ENCODE measurements around the gene XPR1. TPM values are rescaled to one million over a fixed set of nuclear protein-coding genes. Genes with fewer than 3 reads are reported as not detected.
"Not testable (repeated sequence)": the region's sequence is repeated elsewhere in the genome, so short reads cannot be mapped to it uniquely, and the experiment has no call there.

Gene XPR1
- total and polyA plus RNA-seq, 7 experiments from 2014 or later: 5.4 to 19.7 (median 15.4) TPM

DNA sequence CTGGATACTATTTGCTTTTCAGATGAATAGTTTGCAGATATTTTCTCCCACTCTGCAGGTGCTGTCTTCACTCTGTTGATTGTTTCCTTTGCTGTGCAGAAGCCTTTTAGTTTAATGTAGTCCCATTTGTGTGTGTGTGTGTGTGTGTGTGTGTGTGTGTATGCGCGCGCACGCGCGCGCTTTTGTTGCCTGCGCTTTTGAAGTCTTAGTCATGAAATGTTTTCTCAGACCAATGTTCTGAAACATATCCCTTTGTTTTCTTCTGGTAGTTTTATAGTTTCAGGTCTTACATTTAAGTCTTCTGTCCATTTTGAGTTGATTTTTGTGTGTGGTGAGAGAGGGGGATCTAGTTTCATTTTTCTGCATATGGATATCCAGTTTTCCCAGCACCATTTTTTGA, 63.5 kb downstream of the XPR1 start:
- Histone ChIP-seq H3K4me3 (ENCODE audit: low read length) (no peak overlapping the region), H3K27me3 (ENCODE audit: control insufficient read depth in 2 of 2, insufficient read depth in 2 of 2, low read length in 2 of 2) (no peaks in the 10 kb centered on the region), H3K9me3 (ENCODE audit: control insufficient read depth in 2 of 3, low read length in 3 of 3) (peaks cover 0 to 23% (median 7%) of the 10 kb centered on the region in 3 experiments), H3K36me3 (ENCODE audit: control insufficient read depth in 2 of 3, insufficient read depth in 3 of 3, low read length in 3 of 3) (no peaks in the 10 kb centered on the region), H3K27ac (ENCODE audit: low read depth, low read length) (no peak overlapping the region), H3K4me1 (ENCODE audit: control insufficient read depth in 2 of 2, insufficient read depth in 2 of 2, low read length in 2 of 2) (peaks cover 0 to 7% of the 10 kb centered on the region in 2 donors)
- DNase-seq (no peak), ATAC-seq (no peak)
- Mint-ChIP-seq H3K4me1 (peaks cover 0 to 51% (median 37%) of the 10 kb centered on the region in 7 donors), H3K4me3 (peak overlapping the region in 1 of 10 donors; percentile 16), H3K27ac (no peak overlapping the region), H3K9me3 (peaks cover 11 to 62% (median 39%) of the 10 kb centered on the region in 11 donors), H3K27me3 (no peaks in the 10 kb centered on the region), H3K36me3 (peaks cover 19 to 63% (median 48%) of the 10 kb centered on the region in 5 donors)
- ChIA-PET POLR2A (no interaction called here), CTCF (no interaction called here)
- intact Hi-C loops (cut with micrococcal nuclease): loop anchor here in 1 of 2 donors (5.0 kb wide), 1 partner anchor 43 kb away; no protein-coding TSS in a partner anchor

DNA sequence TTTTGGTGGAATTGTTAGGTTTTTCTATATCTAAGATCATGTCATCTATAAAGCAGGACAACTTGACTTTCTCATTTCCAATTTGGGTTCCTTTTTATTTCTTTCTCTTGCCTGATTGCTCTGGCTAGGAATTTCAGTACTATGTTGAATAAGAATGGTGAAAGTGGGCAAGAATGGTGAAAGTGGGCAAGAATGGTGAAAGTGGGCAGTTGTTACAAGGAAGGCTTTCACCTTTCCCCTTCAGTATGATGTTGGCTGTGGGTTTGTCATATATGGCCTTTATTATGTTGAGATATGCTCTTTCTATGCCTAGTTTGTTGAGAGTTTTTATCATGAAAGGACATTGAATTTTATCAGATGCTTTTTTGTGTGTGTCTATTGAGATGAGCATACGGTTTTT, 64.5 kb downstream of the XPR1 start:
- CTCF ChIA-PET: no interaction called here
- peaks cover 19 to 60% (median 48%) of the 10 kb centered on the region in 5 donors for H3K36me3 Mint-ChIP-seq

DNA sequence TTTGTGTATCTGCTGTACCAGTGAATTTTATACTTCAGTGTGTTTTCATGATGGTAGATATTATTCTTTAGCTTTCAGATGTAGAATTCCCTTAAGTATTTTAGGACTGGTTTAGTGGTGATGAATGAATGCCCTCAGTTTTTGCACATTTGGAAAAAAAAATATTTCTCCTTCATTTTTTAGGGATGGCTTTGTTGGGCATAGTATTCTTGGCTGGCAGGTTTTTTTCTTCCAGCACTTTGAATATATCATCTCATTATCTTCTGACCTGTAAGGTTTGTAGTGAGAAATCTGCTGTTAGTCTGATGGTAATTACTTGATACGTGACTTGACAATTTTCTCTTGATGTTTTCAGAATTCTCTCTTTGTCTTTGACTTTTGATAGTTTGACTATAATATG, 66.8 kb downstream of the XPR1 start:
- no peaks in the 10 kb centered on the region for H3K4me1 ChIP-seq (ENCODE audit: control insufficient read depth in 2 of 2, insufficient read depth in 2 of 2, low read length in 2 of 2)
- Mint-ChIP-seq H3K4me1 (peaks cover 0 to 22% (median 6%) of the 10 kb centered on the region in 7 donors), H3K27ac (no peak overlapping the region), H3K9me3 (peaks cover 16 to 69% (median 45%) of the 10 kb centered on the region in 11 donors), H3K4me3 (no peak overlapping the region), H3K36me3 (peaks cover 24 to 62% (median 50%) of the 10 kb centered on the region in 5 donors), H3K27me3 (no peaks in the 10 kb centered on the region)
- H3K4me3 ChIP-seq (ENCODE audit: low read length): no peak overlapping the region
- peaks cover 0 to 34% (median 15%) of the 10 kb centered on the region in 3 experiments for H3K9me3 ChIP-seq (ENCODE audit: control insufficient read depth in 2 of 3, low read length in 3 of 3)
- H3K27ac ChIP-seq (ENCODE audit: low read depth, low read length): no peak overlapping the region
- POLR2A ChIA-PET: no interaction called here
- intact Hi-C loops (cut with micrococcal nuclease): loop anchor here in 1 of 2 donors (5.0 kb wide), 1 partner anchor 46 kb away; no protein-coding TSS in a partner anchor
- CTCF ChIA-PET: no interaction called here
- ATAC-seq: no peak
- no peaks in the 10 kb centered on the region for H3K36me3 ChIP-seq (ENCODE audit: control insufficient read depth in 2 of 3, insufficient read depth in 3 of 3, low read length in 3 of 3)
- H3K27me3 ChIP-seq (ENCODE audit: control insufficient read depth in 2 of 2, insufficient read depth in 2 of 2, low read length in 2 of 2): no peaks in the 10 kb centered on the region
- DNase-seq: no peak

More for the DNA sequence above, 64.5 kb downstream of the XPR1 start:
- Mint-ChIP-seq H3K9me3 (peaks cover 11 to 62% (median 37%) of the 10 kb centered on the region in 11 donors), H3K27ac (no peak overlapping the region), H3K4me3 (peak overlapping the region in 1 of 10 donors; percentile 39), H3K4me1 (peaks cover 0 to 40% (median 27%) of the 10 kb centered on the region in 7 donors), H3K27me3 (no peaks in the 10 kb centered on the region)
- ATAC-seq (no peak), DNase-seq (no peak)
- H3K27me3 ChIP-seq (ENCODE audit: control insufficient read depth in 2 of 2, insufficient read depth in 2 of 2, low read length in 2 of 2): no peaks in the 10 kb centered on the region
- peaks cover 0 to 23% (median 7%) of the 10 kb centered on the region in 3 experiments for H3K9me3 ChIP-seq (ENCODE audit: control insufficient read depth in 2 of 3, low read length in 3 of 3)
- peaks cover 0 to 3% of the 10 kb centered on the region in 2 donors for H3K4me1 ChIP-seq (ENCODE audit: control insufficient read depth in 2 of 2, insufficient read depth in 2 of 2, low read length in 2 of 2)
- H3K27ac ChIP-seq (ENCODE audit: low read depth, low read length): no peak overlapping the region
- POLR2A ChIA-PET: no interaction called here
- H3K36me3 ChIP-seq (ENCODE audit: control insufficient read depth in 2 of 3, insufficient read depth in 3 of 3, low read length in 3 of 3): no peaks in the 10 kb centered on the region
- no peak overlapping the region for H3K4me3 ChIP-seq (ENCODE audit: low read length)
- intact Hi-C loops (cut with micrococcal nuclease): loop anchor here in 1 of 2 donors (5.0 kb wide), 1 partner anchor 44 kb away; no protein-coding TSS in a partner anchor

DNA sequence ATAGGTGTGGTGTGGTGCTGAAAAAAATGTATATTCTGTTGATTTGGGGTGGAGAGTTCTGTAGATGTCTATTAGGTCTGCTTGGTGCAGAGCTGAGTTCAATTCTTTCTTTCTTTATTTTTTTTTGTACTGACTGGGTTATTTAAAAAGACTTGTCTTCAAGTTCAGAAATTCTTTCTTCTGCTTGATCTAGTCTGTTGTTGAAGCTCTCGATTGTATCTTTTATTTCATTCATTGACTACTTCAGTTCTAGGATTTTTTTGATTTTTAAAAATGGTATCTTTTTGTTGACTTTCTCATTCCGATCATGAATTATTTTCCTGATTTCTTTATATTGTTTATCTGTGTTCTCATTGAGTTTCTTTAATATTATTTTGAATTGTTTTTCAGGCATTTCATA, 70.6 kb downstream of the XPR1 start:
- POLR2A ChIA-PET; intact Hi-C loops (cut with micrococcal nuclease); H3K4me3 ChIP-seq (ENCODE audit: low read length); H3K36me3 ChIP-seq (ENCODE audit: control insufficient read depth in 2 of 3, insufficient read depth in 3 of 3, low read length in 3 of 3); ATAC-seq; H3K27ac Mint-ChIP-seq; H3K4me3 Mint-ChIP-seq; H3K4me1 Mint-ChIP-seq; H3K27ac ChIP-seq (ENCODE audit: low read depth, low read length); H3K4me1 ChIP-seq (ENCODE audit: control insufficient read depth in 2 of 2, insufficient read depth in 2 of 2, low read length in 2 of 2); CTCF ChIA-PET; DNase-seq; H3K27me3 Mint-ChIP-seq; H3K27me3 ChIP-seq (ENCODE audit: control insufficient read depth in 2 of 2, insufficient read depth in 2 of 2, low read length in 2 of 2): not testable (repeated sequence)
- H3K9me3 ChIP-seq (ENCODE audit: control insufficient read depth in 2 of 3, low read length in 3 of 3): peaks cover 0 to 26% (median 15%) of the 10 kb centered on the region in 3 experiments
- H3K36me3 Mint-ChIP-seq: peaks cover 12 to 46% (median 39%) of the 10 kb centered on the region in 5 donors
- H3K9me3 Mint-ChIP-seq: peaks cover 6 to 44% (median 25%) of the 10 kb centered on the region in 11 donors

DNA sequence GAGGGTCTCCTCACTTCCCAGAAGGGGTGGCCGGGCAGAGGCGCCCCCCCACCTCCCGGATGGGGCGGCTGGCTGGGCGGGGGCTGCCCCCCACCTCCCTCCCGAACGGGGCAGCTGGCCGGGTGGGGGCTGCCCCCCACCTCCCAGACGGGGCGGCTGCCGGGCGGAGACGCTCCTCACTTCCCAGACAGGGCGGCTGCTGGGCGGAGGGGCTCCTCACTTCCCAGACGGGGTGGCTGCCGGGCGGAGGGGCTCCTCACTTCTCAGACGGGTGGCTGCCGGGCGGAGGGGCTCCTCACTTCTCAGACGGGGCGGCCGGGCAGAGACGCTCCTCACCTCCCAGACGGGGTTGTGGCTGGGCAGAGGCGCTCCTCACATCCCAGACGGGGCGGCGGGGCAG, 78.9 kb downstream of the XPR1 start:
- POLR2A ChIA-PET; H3K27ac Mint-ChIP-seq; CTCF ChIA-PET; H3K27me3 Mint-ChIP-seq; H3K27ac ChIP-seq (ENCODE audit: low read depth, low read length); H3K9me3 ChIP-seq (ENCODE audit: control insufficient read depth in 2 of 3, low read length in 3 of 3); H3K4me1 ChIP-seq (ENCODE audit: control insufficient read depth in 2 of 2, insufficient read depth in 2 of 2, low read length in 2 of 2); DNase-seq; ATAC-seq; intact Hi-C loops (cut with micrococcal nuclease); H3K27me3 ChIP-seq (ENCODE audit: control insufficient read depth in 2 of 2, insufficient read depth in 2 of 2, low read length in 2 of 2); H3K36me3 ChIP-seq (ENCODE audit: control insufficient read depth in 2 of 3, insufficient read depth in 3 of 3, low read length in 3 of 3); H3K4me3 ChIP-seq (ENCODE audit: low read length); H3K4me3 Mint-ChIP-seq: not testable (repeated sequence)
- Mint-ChIP-seq H3K36me3 (peaks cover 9 to 54% (median 40%) of the 10 kb centered on the region in 5 donors), H3K9me3 (peaks cover 6 to 66% (median 23%) of the 10 kb centered on the region in 11 donors), H3K4me1 (peaks cover 0 to 30% (median 17%) of the 10 kb centered on the region in 7 donors)

DNA sequence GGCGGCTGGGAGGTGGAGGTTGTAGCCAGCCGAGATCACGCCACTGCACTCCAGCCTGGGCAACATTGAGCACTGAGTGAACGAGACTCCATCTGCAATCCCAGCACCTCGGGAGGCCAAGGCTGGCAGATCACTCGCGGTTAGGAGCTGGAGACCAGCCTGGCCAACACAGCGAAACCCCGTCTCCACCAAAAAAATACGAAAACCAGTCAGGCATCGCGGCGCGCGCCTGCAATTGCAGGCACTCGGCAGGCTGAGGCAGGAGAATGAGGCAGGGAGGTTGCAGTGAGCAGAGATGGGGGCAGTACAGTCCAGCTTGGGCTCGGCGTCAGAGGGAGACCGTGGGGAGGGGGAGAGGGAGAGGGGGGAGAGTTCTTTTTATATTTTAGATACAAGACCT, 79.4 kb downstream of the XPR1 start:
- ATAC-seq; H3K4me3 ChIP-seq (ENCODE audit: low read length); H3K4me1 ChIP-seq (ENCODE audit: control insufficient read depth in 2 of 2, insufficient read depth in 2 of 2, low read length in 2 of 2); H3K27ac Mint-ChIP-seq; H3K36me3 ChIP-seq (ENCODE audit: control insufficient read depth in 2 of 3, insufficient read depth in 3 of 3, low read length in 3 of 3); H3K4me3 Mint-ChIP-seq; H3K27me3 ChIP-seq (ENCODE audit: control insufficient read depth in 2 of 2, insufficient read depth in 2 of 2, low read length in 2 of 2); H3K9me3 ChIP-seq (ENCODE audit: control insufficient read depth in 2 of 3, low read length in 3 of 3); CTCF ChIA-PET; DNase-seq; POLR2A ChIA-PET; intact Hi-C loops (cut with micrococcal nuclease); H3K27ac ChIP-seq (ENCODE audit: low read depth, low read length); H3K27me3 Mint-ChIP-seq: not testable (repeated sequence)
- Mint-ChIP-seq H3K9me3 (peaks cover 5 to 67% (median 22%) of the 10 kb centered on the region in 11 donors), H3K36me3 (peaks cover 9 to 54% (median 43%) of the 10 kb centered on the region in 5 donors), H3K4me1 (peaks cover 0 to 30% (median 17%) of the 10 kb centered on the region in 7 donors)

DNA sequence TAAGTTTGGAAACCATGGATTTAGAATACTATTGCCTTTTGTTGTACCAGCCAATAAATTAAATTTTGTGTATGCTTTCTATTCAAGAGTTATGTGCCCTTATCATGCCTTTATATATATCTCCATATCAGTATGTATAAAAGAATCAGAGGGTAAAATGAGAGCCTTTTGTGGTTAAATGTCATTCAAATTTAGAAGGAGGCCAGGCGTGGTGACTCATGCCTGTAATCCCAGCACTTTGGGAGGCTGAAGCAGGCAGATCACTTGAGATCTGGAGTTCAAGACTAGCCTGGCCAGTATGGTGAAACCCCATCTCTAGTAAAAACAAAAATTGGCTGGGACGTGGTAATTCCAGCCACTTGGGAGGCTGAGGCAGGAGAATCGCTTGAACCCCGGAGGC, 88.9 kb downstream of the XPR1 start:
- H3K4me1 Mint-ChIP-seq: peaks cover 0 to 19% (median 9%) of the 10 kb centered on the region in 7 donors
- H3K27me3 ChIP-seq (ENCODE audit: control insufficient read depth in 2 of 2, insufficient read depth in 2 of 2, low read length in 2 of 2): no peaks in the 10 kb centered on the region
- H3K27ac Mint-ChIP-seq: no peak overlapping the region
- no peaks in the 10 kb centered on the region for H3K27me3 Mint-ChIP-seq
- H3K4me1 ChIP-seq (ENCODE audit: control insufficient read depth in 2 of 2, insufficient read depth in 2 of 2, low read length in 2 of 2): no peaks in the 10 kb centered on the region
- H3K36me3 Mint-ChIP-seq: peaks cover 0 to 53% (median 39%) of the 10 kb centered on the region in 5 donors
- H3K4me3 ChIP-seq (ENCODE audit: low read length): no peak overlapping the region
- no peak overlapping the region for H3K27ac ChIP-seq (ENCODE audit: low read depth, low read length)
- peaks cover 0 to 45% (median 6%) of the 10 kb centered on the region in 11 donors for H3K9me3 Mint-ChIP-seq
- no peaks in the 10 kb centered on the region for H3K36me3 ChIP-seq (ENCODE audit: control insufficient read depth in 2 of 3, insufficient read depth in 3 of 3, low read length in 3 of 3)
- DNase-seq (no peak), ATAC-seq (no peak)
- no peak overlapping the region for H3K4me3 Mint-ChIP-seq
- intact Hi-C loops (cut with micrococcal nuclease): no loop called here
- POLR2A ChIA-PET: no interaction called here
- H3K9me3 ChIP-seq (ENCODE audit: control insufficient read depth in 2 of 3, low read length in 3 of 3): no peaks in the 10 kb centered on the region
- CTCF ChIA-PET: no interaction called here

All from naive thymus-derived CD4-positive, alpha-beta T cell (primary cell).